Endometrial microvascular endothelial cells (primary cell): ENCODE measurements around the gene ZNF689. TPM values are rescaled to one million over a fixed set of nuclear protein-coding genes. Genes with fewer than 3 reads are reported as not detected.

Source experiments
- in situ Hi-C: cut with HindIII; loops from 2 replicates; pipeline ENCODE4 v1.10.0; 2017; ENCODE audit warnings: low sequenced_read_pairs, low pct_unique_long_range_greater_than_20kb; ENCODE audit errors: inconsistent ontology term
- total RNA-seq: library from RNA; depleted of rRNA; stranded (reverse); fragments of >200 nt; gene quantifications from one replicate; pipeline ENCODE4 v1.2.3, GENCODE V29; 2015; ENCODE audit errors: inconsistent ontology term

ZNF689 gene
- total RNA-seq, result 11.2 TPM

DNA sequence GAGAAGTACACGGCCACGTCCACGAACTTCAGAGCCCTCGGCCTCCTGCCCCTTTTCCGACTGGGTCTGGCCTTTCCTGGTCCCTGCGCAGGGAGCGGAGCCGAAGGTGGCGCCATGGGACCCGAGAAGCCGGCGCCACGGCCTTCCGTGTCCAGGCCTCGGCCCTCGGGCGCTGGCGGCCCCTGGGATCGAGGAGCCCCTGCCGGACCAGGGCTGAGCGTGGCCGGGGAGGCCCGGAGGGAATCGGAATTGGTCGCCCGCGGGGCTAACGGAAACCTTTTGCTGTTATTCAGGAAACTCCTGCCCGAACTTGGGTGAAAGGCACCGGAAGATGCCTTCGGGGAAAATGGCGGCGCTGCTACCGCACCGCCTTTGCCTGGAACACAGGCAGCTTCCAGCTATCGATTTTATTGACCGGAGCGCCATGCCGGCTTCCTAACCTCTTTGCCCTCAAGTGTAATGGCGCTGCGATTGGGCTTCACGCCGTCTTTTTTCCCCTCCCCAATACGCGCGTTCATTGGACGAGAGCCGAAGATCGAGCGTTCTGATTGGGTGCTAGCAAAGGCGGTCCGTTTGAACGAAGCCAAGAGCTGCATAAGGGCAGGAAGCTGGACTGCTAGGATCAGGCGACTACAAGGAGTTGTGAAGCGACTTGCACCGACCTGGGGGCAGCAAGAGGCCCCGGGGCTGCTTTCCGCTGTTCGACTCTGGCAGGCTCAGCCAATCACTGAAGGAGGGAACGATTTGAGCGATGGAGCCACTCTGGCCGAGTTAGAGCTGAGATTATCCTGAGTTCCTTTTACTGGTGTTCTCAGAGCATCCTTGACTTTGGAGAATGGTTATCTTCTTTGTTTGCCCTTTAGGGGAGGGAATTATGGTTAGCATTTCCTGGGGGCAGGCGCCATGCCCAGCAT lies at the start of gene ZNF689:
ZNF689 (minus strand) TSS at position 464 of the 914 bp plus-strand sequence; CDS start at position 116, 348 bp downstream.
- in situ Hi-C loops, result no loop called here

DNA sequence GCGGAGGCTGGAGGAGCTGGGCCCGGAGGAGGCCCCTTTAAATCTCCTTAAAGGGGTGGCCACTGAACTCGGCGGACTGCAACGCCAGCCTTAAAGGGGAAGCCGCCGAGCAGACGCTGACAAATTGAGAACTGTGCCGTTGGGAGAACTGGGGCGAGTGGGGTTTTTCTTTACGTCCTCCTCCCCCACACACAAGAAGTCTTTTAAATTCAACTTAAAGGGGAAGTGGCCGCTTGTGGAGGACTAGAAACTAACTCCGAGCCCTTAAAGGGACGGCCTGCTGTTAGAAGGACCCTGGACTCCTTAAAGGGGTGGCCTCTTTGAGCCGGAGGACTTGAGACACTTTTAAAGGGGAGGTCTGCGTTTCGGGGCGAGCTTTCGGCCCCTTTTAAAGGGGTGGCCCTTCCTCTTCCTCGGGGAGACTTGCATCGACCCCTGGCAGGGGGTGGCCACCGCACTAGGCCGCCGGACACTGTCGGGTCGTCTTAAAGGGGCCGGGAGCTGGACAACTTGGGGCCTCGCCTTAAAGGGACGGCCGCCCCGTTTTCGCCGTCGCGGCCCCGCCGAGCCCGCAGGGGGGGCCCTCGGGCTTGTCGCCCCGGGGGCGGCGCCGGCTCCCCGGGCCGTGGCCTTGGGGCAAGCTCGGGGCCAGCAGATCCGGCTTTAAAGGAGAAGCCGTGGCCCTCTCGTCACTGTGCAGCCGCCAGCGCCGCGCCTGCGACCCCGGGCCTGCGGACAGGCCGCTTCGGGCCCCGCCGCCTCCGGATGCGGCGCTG lies 48.7 kb upstream of the ZNF689 start:
- in situ Hi-C loops, result no loop called here

DNA sequence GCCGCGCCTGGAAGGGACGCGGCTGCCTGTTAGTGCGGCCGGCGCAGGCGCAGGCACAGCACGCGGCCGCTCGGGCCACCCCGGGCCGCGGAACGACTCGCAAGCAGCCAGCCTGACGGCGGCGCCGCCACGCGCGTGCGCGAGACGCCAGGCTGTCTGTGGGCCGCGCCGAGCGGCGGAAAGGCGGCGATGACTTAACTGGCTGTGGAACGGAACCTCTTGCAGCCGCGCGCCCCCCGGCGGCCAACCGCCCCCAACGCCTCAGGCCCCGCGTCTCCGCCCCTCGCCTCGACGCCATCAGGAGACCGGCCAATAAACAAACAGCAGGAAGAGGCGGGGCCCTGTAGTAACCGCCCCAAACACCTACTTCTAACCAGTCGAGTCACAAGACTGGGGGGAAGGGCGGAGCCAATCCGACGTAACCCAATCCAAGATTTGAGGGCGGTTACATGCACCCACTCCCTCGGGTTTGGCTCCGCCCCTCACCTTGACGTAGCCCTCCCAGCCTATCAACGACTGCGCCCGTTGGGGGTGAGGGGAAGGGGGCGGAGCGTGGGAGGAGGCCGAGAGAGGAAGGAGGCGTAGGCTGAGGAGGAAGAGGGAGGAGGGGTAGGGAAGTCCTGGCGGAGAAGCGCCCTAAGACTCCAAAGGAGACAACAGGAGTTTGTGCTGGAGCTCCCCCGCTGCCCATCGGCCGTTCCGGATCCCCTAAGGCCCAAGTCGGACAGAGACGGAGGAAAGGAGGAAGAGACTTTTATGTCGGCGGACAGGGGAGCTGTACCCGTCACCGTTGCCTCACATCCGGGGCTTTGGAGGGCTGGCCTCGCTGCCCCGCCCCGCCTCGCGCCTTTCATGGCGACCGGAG lies 47.9 kb upstream of the ZNF689 start, which contains the start of gene FBRS:
FBRS (plus strand) TSS at position 566 of the 865 bp plus-strand sequence. CDS start 1,088 bp downstream, outside the sequence.
- in situ Hi-C loops, result no loop called here

GRCh38 chr16:30656974-30657865 lies 47.0 kb upstream of the ZNF689 start:
- in situ Hi-C loops, result no loop called here

GRCh38 chr16:30656388-30656787 lies 46.2 kb upstream of the ZNF689 start:
- in situ Hi-C loops, result no loop called here

DNA sequence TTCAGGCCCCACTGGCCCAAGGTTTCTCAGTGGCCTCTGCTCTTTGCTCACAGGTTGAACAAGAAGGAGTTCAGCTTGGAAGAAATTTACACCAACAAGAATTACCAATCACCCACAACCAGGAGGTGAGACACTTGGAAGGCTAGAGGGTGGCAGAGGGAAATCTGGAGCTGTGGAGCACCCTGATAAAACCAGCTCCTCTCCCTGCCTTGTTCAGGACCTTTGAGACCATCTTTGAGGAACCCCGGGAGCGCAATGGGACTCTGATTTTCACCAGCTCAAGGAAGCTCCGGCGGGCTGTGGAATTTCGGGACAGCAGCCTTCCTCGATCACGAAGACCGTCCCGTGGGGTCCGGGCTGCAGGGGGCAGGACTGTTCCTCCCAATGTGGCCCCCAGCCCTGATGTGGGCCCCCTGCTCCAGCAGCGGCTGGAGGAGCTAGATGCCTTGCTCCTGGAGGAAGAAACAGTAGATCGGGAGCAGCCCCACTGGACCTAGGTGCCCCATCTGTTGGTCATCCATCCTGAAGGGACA lies 45.7 kb upstream of the ZNF689 start:
- in situ Hi-C loops, result no loop called here

DNA sequence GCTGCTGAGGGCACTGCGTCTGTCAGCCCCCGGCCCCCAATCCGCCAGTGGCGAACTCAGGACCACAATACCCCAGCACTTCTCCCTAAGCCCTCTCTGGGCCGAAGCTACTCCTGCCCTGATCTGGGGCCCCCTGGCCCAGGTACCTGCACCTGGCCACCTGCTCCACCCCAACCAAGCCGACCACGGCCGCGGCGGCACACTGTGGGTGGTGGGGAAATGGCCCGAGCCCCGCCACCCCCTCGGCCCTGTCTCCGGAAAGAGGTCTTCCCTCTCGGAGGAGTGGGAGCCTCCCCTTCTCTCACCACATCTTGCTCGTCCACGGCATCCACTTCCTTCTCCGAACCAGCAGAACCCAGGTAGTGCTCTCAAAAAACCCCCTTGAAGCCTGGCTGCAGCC lies 44.7 kb upstream of the ZNF689 start:
- in situ Hi-C loops, result no loop called here

DNA sequence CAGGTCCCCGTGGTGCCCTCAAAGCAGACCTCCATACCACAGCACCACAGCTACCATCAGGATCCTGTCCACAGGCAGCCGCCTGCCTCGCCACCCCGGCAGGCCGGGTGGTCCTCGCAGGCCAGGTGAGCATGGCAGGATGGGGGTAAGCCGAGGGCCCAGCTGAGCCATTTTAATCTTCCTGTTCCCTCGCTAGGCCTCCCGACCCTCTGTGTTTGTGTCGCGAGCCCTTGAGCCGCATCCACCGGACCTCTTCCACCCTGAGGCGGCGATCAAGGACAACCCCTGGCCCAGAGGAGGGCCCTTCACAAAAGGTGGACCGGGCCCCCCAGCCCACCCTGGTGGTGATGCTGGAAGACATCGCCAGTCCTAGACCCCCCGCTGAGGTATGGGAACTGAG lies 42.5 kb upstream of the ZNF689 start:
- in situ Hi-C loops, result no loop called here

GRCh38 chr16:30652005-30652296 lies 41.8 kb upstream of the ZNF689 start:
- in situ Hi-C loops, result no loop called here

DNA sequence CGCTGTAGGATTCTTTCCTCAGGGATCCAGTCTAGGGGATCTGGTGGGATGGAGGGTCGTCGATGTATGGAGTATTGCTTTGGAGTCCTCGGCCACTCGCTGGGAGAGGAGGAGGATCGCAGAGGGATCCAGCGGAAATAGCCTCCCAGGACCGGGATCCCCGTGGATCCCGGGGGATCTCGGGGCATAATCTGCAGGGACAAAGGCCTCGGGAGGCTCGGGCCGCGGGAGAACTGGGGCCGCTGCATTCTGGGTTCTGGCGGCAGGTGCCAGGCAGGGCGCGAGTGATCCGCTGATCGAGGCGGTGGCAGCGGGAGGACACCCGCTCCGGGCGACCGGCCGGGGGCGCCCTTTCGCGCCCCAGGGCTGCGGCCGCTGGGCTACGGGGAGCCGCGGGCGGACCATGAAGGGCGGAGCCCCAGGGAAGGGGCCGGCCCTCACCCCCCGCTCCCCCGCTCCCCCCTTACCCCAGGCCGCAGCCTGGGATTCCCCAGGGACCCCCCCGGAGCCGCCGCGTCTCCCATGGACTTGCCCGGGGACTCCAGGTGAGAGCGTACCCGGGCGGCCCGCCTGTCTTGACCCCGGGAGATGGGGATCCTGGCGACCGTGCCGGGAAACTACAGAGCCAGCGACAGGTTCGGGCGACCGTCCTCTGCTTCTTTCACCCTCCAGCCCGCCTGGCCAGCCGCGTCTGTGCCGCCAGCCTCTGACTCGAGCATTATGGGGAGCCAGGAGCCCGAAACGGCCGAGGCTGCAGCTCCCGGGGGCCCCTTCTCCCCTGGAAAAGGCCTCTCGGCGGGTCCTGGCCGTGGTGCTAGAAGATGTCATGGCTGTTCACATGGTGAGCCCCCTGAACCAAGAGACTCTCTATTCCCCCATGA lies 41.2 kb upstream of the ZNF689 start:
- in situ Hi-C loops, result no loop called here

- in situ Hi-C loops, result no loop called here
Measured at GRCh38 chr16:30650369-30651123, 40.4 kb upstream of the ZNF689 start, which contains the start of gene PRR14. TSS of gene PRR14 (plus strand) at chr16:30650960. CDS start at chr16:30651646, 686 bp downstream.

- in situ Hi-C loops, result no loop called here
Measured at GRCh38 chr16:30649725-30650368, 39.7 kb upstream of the ZNF689 start.

DNA sequence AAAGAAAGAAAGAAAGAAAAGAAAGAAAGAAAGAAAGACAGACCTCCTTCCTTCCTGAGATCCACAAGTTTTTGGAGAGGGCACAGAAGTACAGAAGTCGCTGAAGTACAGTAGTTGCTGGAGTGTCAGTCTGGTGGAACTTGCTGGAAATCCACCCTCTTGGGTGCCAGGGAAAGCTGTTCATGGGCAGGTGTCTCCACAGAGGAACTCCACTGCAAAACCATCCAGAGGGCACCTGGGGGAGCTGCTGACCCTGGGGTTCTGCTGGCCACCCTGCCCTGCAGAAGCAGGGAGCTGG lies 37.0 kb upstream of the ZNF689 start:
- in situ Hi-C loops, result no loop called here

- in situ Hi-C loops, result no loop called here
Measured at GRCh38 chr16:30645727-30646126, 35.5 kb upstream of the ZNF689 start.

DNA sequence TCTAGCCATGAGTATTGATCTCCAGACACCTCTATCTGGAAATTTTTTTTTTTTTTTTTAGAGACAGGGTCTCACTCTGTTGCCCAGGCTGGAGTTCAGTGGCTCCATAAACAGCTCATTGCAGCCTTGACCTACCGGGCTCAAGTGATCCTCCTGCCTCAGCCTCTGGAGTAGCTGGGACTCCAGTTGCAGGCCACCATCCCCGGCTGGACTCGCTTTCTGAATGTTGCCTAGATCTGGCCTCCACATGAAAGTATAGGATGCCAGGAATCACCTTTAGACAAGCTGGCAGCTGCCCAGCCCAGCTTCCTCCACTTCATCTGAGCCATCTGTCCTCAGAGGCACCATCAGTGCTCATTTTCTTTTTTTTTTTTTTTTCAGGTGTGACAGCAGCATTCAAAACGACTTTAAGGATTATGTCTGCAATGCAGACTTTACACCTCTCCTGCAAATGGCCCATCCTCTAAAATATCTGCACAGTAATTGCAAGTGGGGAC lies 34.2 kb upstream of the ZNF689 start:
- in situ Hi-C loops, result no loop called here
